HG03066 (cell line): ENCODE measurements around the gene CNPY1.
"Not testable (repeated sequence)": the region's sequence is repeated elsewhere in the genome, so short reads cannot be mapped to it uniquely, and the experiment has no call there.

Source experiments
- ATAC-seq: cut with Tn5 transposase; IDR thresholded peaks from one replicate; pipeline ENCODE4 v1.9.1; 2021; ENCODE audit warnings: low read depth; ENCODE audit not compliant: unreplicated experiment

Gene CNPY1

GRCh38 chr7:155579565-155579964, 33.2 kb upstream of the CNPY1 start:
- ATAC-seq, result no peak

- no peak for ATAC-seq
Measured at GRCh38 chr7:155578016-155578415, 31.7 kb upstream of the CNPY1 start.

GRCh38 chr7:155577509-155577905, 31.1 kb upstream of the CNPY1 start:
- no peak for ATAC-seq

- no peak for ATAC-seq
Measured at GRCh38 chr7:155576900-155577508, 30.6 kb upstream of the CNPY1 start.

- no peak for ATAC-seq
Measured at GRCh38 chr7:155576416-155576815, 30.1 kb upstream of the CNPY1 start.

GRCh38 chr7:155574556-155575290, 28.4 kb upstream of the CNPY1 start:
- no peak for ATAC-seq

GRCh38 chr7:155571581-155572345, 25.4 kb upstream of the CNPY1 start:
- no peak for ATAC-seq

- ATAC-seq, result no peak
Measured at GRCh38 chr7:155570991-155571390, 24.6 kb upstream of the CNPY1 start.

- ATAC-seq, result no peak
Measured at GRCh38 chr7:155570171-155570958, 24.0 kb upstream of the CNPY1 start.

GRCh38 chr7:155569681-155570080, 23.3 kb upstream of the CNPY1 start:
- ATAC-seq, result no peak

GRCh38 chr7:155568842-155569494, 22.6 kb upstream of the CNPY1 start:
- no peak for ATAC-seq

GRCh38 chr7:155568333-155568660, 21.9 kb upstream of the CNPY1 start:
- ATAC-seq, result no peak

GRCh38 chr7:155567646-155568332, 21.4 kb upstream of the CNPY1 start:
- no peak for ATAC-seq

GRCh38 chr7:155566011-155566836, 19.9 kb upstream of the CNPY1 start:
- ATAC-seq, result no peak

GRCh38 chr7:155565596-155565995, 19.2 kb upstream of the CNPY1 start:
- no peak for ATAC-seq

GRCh38 chr7:155562976-155563375, 16.6 kb upstream of the CNPY1 start:
- ATAC-seq, result not testable (repeated sequence)

GRCh38 chr7:155562106-155562505, 15.7 kb upstream of the CNPY1 start:
- ATAC-seq, result no peak

GRCh38 chr7:155560982-155561686, 14.8 kb upstream of the CNPY1 start:
- ATAC-seq, result no peak
